IMR-90 (cell line): ENCODE measurements around the gene RBM10. TPM values are rescaled to one million over a fixed set of nuclear protein-coding genes. Genes with fewer than 3 reads are reported as not detected.

Source experiments
- ATAC-seq: fragments of 200-7000 bp; cut with Tn5 transposase; 2 replicates; pipeline ENCODE4 v1.9.1; 2020; ENCODE audit warnings: low read depth, mild to moderate bottlenecking, moderate library complexity
- BruUV-seq: library from RNA; stranded (reverse); fragments of 400-500 nt; replicated peaks from 2 replicates; lab custom pipeline; 2021; lab: Mats Ljungman, UMichigan
- CTCF ChIA-PET: fragments of 300-600 bp; formaldehyde crosslinking; extraction: SDS; loops from one replicate; lab custom pipeline; 2021; ENCODE audit warnings: antibody characterized with exemption; lab: Yijun Ruan, JAX
- POLR2A ChIA-PET: fragments of 300-600 bp; sonication (Branson Sonifier 250); formaldehyde crosslinking; loops from one replicate; lab custom pipeline; 2022; ENCODE audit warnings: antibody characterized with exemption; ENCODE audit not compliant: unreplicated experiment; lab: Charles Lee
- DNase-seq: peaks from one replicate; pipeline ENCODE4 v3.0.0; 2013
- H2AFZ ChIP-seq: replicated peaks from 2 replicates; pipeline ENCODE3; 2013; ENCODE audit warnings: low read length, mild to moderate bottlenecking; ENCODE audit not compliant: poor library complexity
- H2AK5ac ChIP-seq: 2 replicates; pipeline ENCODE4 v1.6.1; 2013; ENCODE audit warnings: low read depth, low read length, inconsistent platforms
- H2AK9ac ChIP-seq: replicated peaks from 2 replicates; pipeline ENCODE3; 2013; ENCODE audit warnings: mild to moderate bottlenecking, low read depth, low read length, moderate library complexity; ENCODE audit not compliant: poor library complexity
- H2BK120ac ChIP-seq: 2 replicates; pipeline ENCODE4 v1.6.1; 2013; ENCODE audit warnings: low read depth, low read length, inconsistent platforms
- H2BK15ac ChIP-seq: 3 replicates; pipeline ENCODE4 v1.6.1; 2013; ENCODE audit warnings: low read depth, low read length, inconsistent platforms
- H2BK20ac ChIP-seq: 2 replicates; pipeline ENCODE4 v1.6.1; 2013; ENCODE audit warnings: low read depth, mild to moderate bottlenecking, inconsistent platforms, low read length, moderate library complexity
- H2BK5ac ChIP-seq: 2 replicates; pipeline ENCODE4 v1.6.1; 2013; ENCODE audit warnings: mild to moderate bottlenecking, low read depth, low read length, inconsistent platforms; ENCODE audit not compliant: poor library complexity, severe bottlenecking
- H3K14ac ChIP-seq: replicated peaks from 2 replicates; pipeline ENCODE4 v1.6.1; 2013; ENCODE audit warnings: low read depth, low read length, inconsistent platforms
- H3K18ac ChIP-seq: 2 replicates; pipeline ENCODE4 v1.6.1; 2013; ENCODE audit warnings: low read depth, low read length, control low read depth
- H3K23ac ChIP-seq: 2 replicates; pipeline ENCODE4 v1.6.1; 2013; ENCODE audit warnings: low read depth, low read length, inconsistent platforms
- H3K27ac ChIP-seq: 2 replicates; pipeline ENCODE4 v1.5.1; 2013; ENCODE audit warnings: mild to moderate bottlenecking, control low read depth, low read length; ENCODE audit not compliant: insufficient read depth
- H3K27me3 ChIP-seq: 2 replicates; pipeline ENCODE4 v1.6.1; 2013; ENCODE audit warnings: low read length; ENCODE audit not compliant: control insufficient read depth, insufficient read depth
- H3K36me3 ChIP-seq: 2 replicates; pipeline ENCODE4 v1.6.1; 2013; ENCODE audit warnings: low read length, mixed read lengths; ENCODE audit not compliant: control insufficient read depth, insufficient read depth
- H3K4ac ChIP-seq: 2 replicates; pipeline ENCODE4 v1.6.1; 2013; ENCODE audit warnings: low read depth, low read length, inconsistent platforms
- H3K4me1 ChIP-seq: 2 replicates; pipeline ENCODE4 v1.6.1; 2013; ENCODE audit warnings: low read length, mixed read lengths; ENCODE audit not compliant: control insufficient read depth, insufficient read depth
- H3K4me2 ChIP-seq: 2 replicates; pipeline ENCODE4 v1.6.1; 2013; ENCODE audit warnings: low read depth, mild to moderate bottlenecking, control low read depth, low read length, moderate library complexity
- H3K4me3 ChIP-seq: 2 replicates; pipeline ENCODE4 v1.5.1; 2013; ENCODE audit warnings: low read depth, mild to moderate bottlenecking, control low read depth, low read length, moderate library complexity; ENCODE audit not compliant: insufficient read depth
- H3K56ac ChIP-seq: 2 replicates; pipeline ENCODE4 v1.6.1; 2013; ENCODE audit warnings: low read length, inconsistent platforms; ENCODE audit not compliant: insufficient read depth; ENCODE audit errors: extremely low read depth
- H3K79me1 ChIP-seq, 2 experiments: 2 replicates each; pipeline ENCODE4 v1.6.1; 2013; ENCODE audit warnings: low read length in 2 of 2, inconsistent platforms in 1 of 2, low read depth in 1 of 2
- H3K9ac ChIP-seq: 2 replicates; pipeline ENCODE4 v1.6.1; 2013; ENCODE audit warnings: low read depth, low read length, control low read depth
- H3K9me1 ChIP-seq: 2 replicates; pipeline ENCODE4 v1.6.1; 2013; ENCODE audit warnings: low read length, inconsistent platforms; ENCODE audit not compliant: insufficient read depth
- H3K9me3 ChIP-seq: 2 replicates; pipeline ENCODE4 v1.6.1; 2013; ENCODE audit warnings: low read length; ENCODE audit not compliant: control insufficient read depth, insufficient read depth
- H4K20me1 ChIP-seq: 2 replicates; pipeline ENCODE4 v1.6.1; 2013; ENCODE audit warnings: low read length, inconsistent platforms; ENCODE audit not compliant: insufficient read depth
- H4K5ac ChIP-seq: 2 replicates; pipeline ENCODE4 v1.6.1; 2013; ENCODE audit warnings: mild to moderate bottlenecking, low read depth, low read length, control low read depth
- H4K8ac ChIP-seq, 2 experiments: 2 replicates each; pipeline ENCODE4 v1.6.1; 2013; ENCODE audit warnings: low read depth in 2 of 2, low read length in 2 of 2, control low read depth in 1 of 2, inconsistent platforms in 1 of 2
- H4K91ac ChIP-seq: 2 replicates; pipeline ENCODE4 v1.6.1; 2013; ENCODE audit warnings: low read depth, low read length, inconsistent platforms; ENCODE audit not compliant: insufficient read depth
- CEBPB ChIP-seq: IDR thresholded peaks from 2 replicates; pipeline ENCODE4 v1.6.1; 2012; ENCODE audit warnings: low read depth, low read length, improper control_type of control experiment
- MAFK ChIP-seq: IDR thresholded peaks from 2 replicates; pipeline ENCODE4 v1.6.1; 2012; ENCODE audit warnings: low read depth, low read length, improper control_type of control experiment
- MXI1 ChIP-seq: IDR thresholded peaks from 2 replicates; pipeline ENCODE4 v1.6.1; 2012; ENCODE audit warnings: low read depth, mild to moderate bottlenecking, low read length, moderate library complexity, borderline replicate concordance
- NFE2L2 ChIP-seq: fragments of 150-350 bp; IDR thresholded peaks from 2 replicates; pipeline ENCODE4 v1.6.1; 2016; ENCODE audit warnings: low read depth, mild to moderate bottlenecking, low read length
- RAD21 ChIP-seq: IDR thresholded peaks from 2 replicates; pipeline ENCODE4 v1.6.1; 2012; ENCODE audit warnings: low read length, improper control_type of control experiment
- RFX5 ChIP-seq: IDR thresholded peaks from 2 replicates; pipeline ENCODE4 v1.8.0; 2012; ENCODE audit warnings: low read depth, mild to moderate bottlenecking, low read length, moderate library complexity
- SMC3 ChIP-seq: fragments of 150-350 bp; IDR thresholded peaks from 2 replicates; pipeline ENCODE4 v1.6.1; 2016; ENCODE audit warnings: low read depth, mild to moderate bottlenecking, antibody characterized with exemption, low read length, moderate library complexity
- WGBS, 2 experiments: methylation state at CpG; one replicate each; pipeline versions ENCODE4 v1.1.5 to v1.1.7; 2013; ENCODE audit warnings: missing lambda C conversion rate in 2 of 2; ENCODE audit not compliant: insufficient read length in 1 of 2; ENCODE audit errors: extremely low coverage in 2 of 2; 5-methylcytosine and 5-hydroxymethylcytosine counted together
- dilution Hi-C: fragments of 300-500 bp; cut with HindIII; formaldehyde crosslinking; loops from one replicate; pipeline ENCODE4 v1.14.3; 2018; ENCODE audit warnings: low sequenced_read_pairs; ENCODE audit not compliant: unreplicated experiment
- in situ Hi-C: fragments of 300-500 bp; cut with MboI; formaldehyde crosslinking; loops from 3 replicates; pipeline ENCODE4 v1.14.3; 2019; ENCODE audit warnings: low sequenced_read_pairs, inconsistent platforms, mixed read lengths
- intact Hi-C: fragments of 100-400 bp; cut with micrococcal nuclease; formaldehyde crosslinking; loops from 2 replicates; pipeline ENCODE4 v1.10.0; 2022
- polyA plus RNA-seq, 3 experiments: library from polyadenylated mRNA; depleted of rRNA; stranded (reverse); fragments of >200 nt; gene quantifications; 2 replicates each; pipeline ENCODE4 v1.2.3, GENCODE V29; 2012; ENCODE audit warnings: low replicate concordance in 1 of 3
- total RNA-seq: library from RNA; depleted of rRNA; stranded (reverse); fragments of >200 nt; gene quantifications from 2 replicates; pipeline ENCODE4 v1.2.3, GENCODE V29; 2012

RBM10 gene
- total and polyA plus RNA-seq, 2 of the 4 experiments (the other 2 are of a cell fraction) = 33.4 to 36.0 TPM

- Histone ChIP-seq H4K20me1 (peaks cover 37% of the 10 kb centered on the region), H3K4me2 (peak overlapping the region; percentile 97), H4K5ac (peak overlapping the region; percentile 92), H4K91ac (peak overlapping the region; percentile 86), H3K9me3 (no peaks in the 10 kb centered on the region), H2AK9ac (peak overlapping the region; percentile 96), H2BK20ac (no peak overlapping the region), H3K9ac (peak overlapping the region; percentile 98), H2AFZ (peak overlapping the region; percentile 95), H3K4ac (peak overlapping the region; percentile 96), H3K4me3 (peak overlapping the region; percentile 99), H3K23ac (peak overlapping the region; percentile 74; the same call in 1 of the 2 replicates), H2AK5ac (peak overlapping the region; percentile 97), H3K9me1 (peaks cover 3% of the 10 kb centered on the region; the same call in 1 of the 2 replicates), H3K27ac (peak overlapping the region; percentile 100), H3K18ac (peak overlapping the region; percentile 81), H3K14ac (peak overlapping the region; percentile 91), H3K27me3 (peaks cover 4% of the 10 kb centered on the region; the same call in 1 of the 2 replicates), H3K79me1 (peaks cover 3 to 15% of the 10 kb centered on the region in 2 experiments; a peak in 2 of 4 replicates), H3K56ac (peak overlapping the region; percentile 65), H2BK5ac (peak overlapping the region; percentile 95), H4K8ac (peak overlapping the region; percentile 57 to 95), H2BK15ac (no peak overlapping the region), H2BK120ac (peak overlapping the region; percentile 77), H3K4me1 (peaks cover 2% of the 10 kb centered on the region; the same call in 1 of the 2 replicates), H3K36me3 (peaks cover 8% of the 10 kb centered on the region; the same call in 1 of the 2 replicates)
- POLR2A ChIA-PET = no interaction called here
- 20% methylated on average over 1 of the region's 39 CpGs; no CpG with 5 or more reads in 1 of the 2 experiments for WGBS, 2 experiments
- no TSS peak for BruUV-seq
- no peak for DNase-seq
- intact Hi-C loops = no loop called here
- TF ChIP-seq MXI1 = no peak
- TF ChIP-seq RAD21 = no peak
- TF ChIP-seq SMC3 = no peak
- no peak for TF ChIP-seq NFE2L2
- TF ChIP-seq MAFK = no peak
- TF ChIP-seq RFX5 = no peak
- no peak for TF ChIP-seq CEBPB
- peak; percentile 15 for ATAC-seq
- CTCF ChIA-PET = interaction anchor here (0.8 to 1.2 kb wide), 2 partner anchors 10 to 21 kb away, joined by 3 to 8 read pairs; no protein-coding TSS in a partner anchor
- dilution Hi-C loops = no loop called here
- in situ Hi-C loops = no loop called here
Measured at GRCh38 chrX:47145395-47146120, 537 bp downstream of the RBM10 start.
